ENCODE measurements around the gene HP. TPM values are rescaled to one million over a fixed set of nuclear protein-coding genes. Genes with fewer than 3 reads are reported as not detected.

HP gene
- total and polyA plus RNA-seq, 2 of the 13 experiments (the other 11 are each of a cell fraction or from before 2014, with no cell fraction given): 387 to 524 TPM

DNA sequence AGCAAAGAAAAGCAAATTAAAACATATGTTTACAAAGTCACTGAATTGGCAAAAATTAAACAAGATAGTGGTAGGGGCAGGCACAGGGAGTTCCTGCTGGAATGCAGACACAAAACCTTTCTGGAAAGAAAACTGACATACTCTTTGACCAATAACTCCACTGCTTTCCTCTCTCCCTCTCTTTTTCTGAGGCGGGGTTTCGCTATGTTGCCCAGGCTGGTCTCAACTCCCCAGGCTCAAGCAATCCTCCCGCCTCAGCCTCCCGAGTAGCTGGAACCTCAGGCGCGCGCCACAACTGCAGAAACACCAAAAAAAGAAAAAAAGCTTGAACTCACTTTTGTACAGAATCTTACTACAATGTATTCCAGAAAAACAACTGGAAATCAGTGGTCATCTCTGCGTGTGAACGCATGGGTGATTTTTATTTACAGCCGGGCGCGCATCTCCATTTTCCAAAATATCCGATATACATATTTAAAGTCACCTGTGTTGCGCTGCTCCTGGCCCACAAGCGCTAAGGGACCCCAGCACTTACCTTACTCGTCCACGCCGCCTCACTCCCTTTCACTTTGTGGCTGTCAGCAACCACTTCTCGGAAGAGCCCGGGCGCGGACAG is 38.6 kb downstream of the HP start (continued):
- no peak for TF ChIP-seq ZNF563 (CRISPR knock-in tag; IDR thresholded peaks at IDR 0.05)
- TF ChIP-seq, protein P1, sequence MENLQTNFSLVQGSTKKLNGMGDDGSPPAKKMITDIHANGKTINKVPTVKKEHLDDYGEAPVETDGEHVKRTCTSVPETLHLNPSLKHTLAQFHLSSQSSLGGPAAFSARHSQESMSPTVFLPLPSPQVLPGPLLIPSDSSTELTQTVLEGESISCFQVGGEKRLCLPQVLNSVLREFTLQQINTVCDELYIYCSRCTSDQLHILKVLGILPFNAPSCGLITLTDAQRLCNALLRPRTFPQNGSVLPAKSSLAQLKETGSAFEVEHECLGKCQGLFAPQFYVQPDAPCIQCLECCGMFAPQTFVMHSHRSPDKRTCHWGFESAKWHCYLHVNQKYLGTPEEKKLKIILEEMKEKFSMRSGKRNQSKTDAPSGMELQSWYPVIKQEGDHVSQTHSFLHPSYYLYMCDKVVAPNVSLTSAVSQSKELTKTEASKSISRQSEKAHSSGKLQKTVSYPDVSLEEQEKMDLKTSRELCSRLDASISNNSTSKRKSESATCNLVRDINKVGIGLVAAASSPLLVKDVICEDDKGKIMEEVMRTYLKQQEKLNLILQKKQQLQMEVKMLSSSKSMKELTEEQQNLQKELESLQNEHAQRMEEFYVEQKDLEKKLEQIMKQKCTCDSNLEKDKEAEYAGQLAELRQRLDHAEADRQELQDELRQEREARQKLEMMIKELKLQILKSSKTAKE (CRISPR knock-in tag; IDR thresholded peaks at IDR 0.05; ENCODE audit: borderline replicate concordance): no peak
- TF ChIP-seq, protein P2, sequence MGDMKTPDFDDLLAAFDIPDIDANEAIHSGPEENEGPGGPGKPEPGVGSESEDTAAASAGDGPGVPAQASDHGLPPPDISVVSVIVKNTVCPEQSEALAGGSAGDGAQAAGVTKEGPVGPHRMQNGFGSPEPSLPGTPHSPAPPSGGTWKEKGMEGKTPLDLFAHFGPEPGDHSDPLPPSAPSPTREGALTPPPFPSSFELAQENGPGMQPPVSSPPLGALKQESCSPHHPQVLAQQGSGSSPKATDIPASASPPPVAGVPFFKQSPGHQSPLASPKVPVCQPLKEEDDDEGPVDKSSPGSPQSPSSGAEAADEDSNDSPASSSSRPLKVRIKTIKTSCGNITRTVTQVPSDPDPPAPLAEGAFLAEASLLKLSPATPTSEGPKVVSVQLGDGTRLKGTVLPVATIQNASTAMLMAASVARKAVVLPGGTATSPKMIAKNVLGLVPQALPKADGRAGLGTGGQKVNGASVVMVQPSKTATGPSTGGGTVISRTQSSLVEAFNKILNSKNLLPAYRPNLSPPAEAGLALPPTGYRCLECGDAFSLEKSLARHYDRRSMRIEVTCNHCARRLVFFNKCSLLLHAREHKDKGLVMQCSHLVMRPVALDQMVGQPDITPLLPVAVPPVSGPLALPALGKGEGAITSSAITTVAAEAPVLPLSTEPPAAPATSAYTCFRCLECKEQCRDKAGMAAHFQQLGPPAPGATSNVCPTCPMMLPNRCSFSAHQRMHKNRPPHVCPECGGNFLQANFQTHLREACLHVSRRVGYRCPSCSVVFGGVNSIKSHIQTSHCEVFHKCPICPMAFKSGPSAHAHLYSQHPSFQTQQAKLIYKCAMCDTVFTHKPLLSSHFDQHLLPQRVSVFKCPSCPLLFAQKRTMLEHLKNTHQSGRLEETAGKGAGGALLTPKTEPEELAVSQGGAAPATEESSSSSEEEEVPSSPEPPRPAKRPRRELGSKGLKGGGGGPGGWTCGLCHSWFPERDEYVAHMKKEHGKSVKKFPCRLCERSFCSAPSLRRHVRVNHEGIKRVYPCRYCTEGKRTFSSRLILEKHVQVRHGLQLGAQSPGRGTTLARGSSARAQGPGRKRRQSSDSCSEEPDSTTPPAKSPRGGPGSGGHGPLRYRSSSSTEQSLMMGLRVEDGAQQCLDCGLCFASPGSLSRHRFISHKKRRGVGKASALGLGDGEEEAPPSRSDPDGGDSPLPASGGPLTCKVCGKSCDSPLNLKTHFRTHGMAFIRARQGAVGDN (CRISPR knock-in tag; IDR thresholded peaks at IDR 0.05): no peak
- TF ChIP-seq GATAD1 (CRISPR knock-in tag; IDR thresholded peaks at IDR 0.05): no peak
- TF ChIP-seq ZSCAN20 (CRISPR knock-in tag; IDR thresholded peaks at IDR 0.05; ENCODE audit: borderline replicate concordance): no peak
- TF ChIP-seq, protein P3, sequence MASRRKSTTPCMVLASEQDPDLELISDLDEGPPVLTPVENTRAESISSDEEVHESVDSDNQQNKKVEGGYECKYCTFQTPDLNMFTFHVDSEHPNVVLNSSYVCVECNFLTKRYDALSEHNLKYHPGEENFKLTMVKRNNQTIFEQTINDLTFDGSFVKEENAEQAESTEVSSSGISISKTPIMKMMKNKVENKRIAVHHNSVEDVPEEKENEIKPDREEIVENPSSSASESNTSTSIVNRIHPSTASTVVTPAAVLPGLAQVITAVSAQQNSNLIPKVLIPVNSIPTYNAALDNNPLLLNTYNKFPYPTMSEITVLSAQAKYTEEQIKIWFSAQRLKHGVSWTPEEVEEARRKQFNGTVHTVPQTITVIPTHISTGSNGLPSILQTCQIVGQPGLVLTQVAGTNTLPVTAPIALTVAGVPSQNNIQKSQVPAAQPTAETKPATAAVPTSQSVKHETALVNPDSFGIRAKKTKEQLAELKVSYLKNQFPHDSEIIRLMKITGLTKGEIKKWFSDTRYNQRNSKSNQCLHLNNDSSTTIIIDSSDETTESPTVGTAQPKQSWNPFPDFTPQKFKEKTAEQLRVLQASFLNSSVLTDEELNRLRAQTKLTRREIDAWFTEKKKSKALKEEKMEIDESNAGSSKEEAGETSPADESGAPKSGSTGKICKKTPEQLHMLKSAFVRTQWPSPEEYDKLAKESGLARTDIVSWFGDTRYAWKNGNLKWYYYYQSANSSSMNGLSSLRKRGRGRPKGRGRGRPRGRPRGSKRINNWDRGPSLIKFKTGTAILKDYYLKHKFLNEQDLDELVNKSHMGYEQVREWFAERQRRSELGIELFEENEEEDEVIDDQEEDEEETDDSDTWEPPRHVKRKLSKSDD (CRISPR knock-in tag; IDR thresholded peaks at IDR 0.05; ENCODE audit: low read depth): no peak
- no peak for TF ChIP-seq SP1 (IDR thresholded peaks at IDR 0.05)
- no peak for TF ChIP-seq SP1 (CRISPR knock-in tag; IDR thresholded peaks at IDR 0.05)
- TF ChIP-seq HHEX (CRISPR knock-in tag; IDR thresholded peaks at IDR 0.05): no peak
- TF ChIP-seq, protein P4, sequence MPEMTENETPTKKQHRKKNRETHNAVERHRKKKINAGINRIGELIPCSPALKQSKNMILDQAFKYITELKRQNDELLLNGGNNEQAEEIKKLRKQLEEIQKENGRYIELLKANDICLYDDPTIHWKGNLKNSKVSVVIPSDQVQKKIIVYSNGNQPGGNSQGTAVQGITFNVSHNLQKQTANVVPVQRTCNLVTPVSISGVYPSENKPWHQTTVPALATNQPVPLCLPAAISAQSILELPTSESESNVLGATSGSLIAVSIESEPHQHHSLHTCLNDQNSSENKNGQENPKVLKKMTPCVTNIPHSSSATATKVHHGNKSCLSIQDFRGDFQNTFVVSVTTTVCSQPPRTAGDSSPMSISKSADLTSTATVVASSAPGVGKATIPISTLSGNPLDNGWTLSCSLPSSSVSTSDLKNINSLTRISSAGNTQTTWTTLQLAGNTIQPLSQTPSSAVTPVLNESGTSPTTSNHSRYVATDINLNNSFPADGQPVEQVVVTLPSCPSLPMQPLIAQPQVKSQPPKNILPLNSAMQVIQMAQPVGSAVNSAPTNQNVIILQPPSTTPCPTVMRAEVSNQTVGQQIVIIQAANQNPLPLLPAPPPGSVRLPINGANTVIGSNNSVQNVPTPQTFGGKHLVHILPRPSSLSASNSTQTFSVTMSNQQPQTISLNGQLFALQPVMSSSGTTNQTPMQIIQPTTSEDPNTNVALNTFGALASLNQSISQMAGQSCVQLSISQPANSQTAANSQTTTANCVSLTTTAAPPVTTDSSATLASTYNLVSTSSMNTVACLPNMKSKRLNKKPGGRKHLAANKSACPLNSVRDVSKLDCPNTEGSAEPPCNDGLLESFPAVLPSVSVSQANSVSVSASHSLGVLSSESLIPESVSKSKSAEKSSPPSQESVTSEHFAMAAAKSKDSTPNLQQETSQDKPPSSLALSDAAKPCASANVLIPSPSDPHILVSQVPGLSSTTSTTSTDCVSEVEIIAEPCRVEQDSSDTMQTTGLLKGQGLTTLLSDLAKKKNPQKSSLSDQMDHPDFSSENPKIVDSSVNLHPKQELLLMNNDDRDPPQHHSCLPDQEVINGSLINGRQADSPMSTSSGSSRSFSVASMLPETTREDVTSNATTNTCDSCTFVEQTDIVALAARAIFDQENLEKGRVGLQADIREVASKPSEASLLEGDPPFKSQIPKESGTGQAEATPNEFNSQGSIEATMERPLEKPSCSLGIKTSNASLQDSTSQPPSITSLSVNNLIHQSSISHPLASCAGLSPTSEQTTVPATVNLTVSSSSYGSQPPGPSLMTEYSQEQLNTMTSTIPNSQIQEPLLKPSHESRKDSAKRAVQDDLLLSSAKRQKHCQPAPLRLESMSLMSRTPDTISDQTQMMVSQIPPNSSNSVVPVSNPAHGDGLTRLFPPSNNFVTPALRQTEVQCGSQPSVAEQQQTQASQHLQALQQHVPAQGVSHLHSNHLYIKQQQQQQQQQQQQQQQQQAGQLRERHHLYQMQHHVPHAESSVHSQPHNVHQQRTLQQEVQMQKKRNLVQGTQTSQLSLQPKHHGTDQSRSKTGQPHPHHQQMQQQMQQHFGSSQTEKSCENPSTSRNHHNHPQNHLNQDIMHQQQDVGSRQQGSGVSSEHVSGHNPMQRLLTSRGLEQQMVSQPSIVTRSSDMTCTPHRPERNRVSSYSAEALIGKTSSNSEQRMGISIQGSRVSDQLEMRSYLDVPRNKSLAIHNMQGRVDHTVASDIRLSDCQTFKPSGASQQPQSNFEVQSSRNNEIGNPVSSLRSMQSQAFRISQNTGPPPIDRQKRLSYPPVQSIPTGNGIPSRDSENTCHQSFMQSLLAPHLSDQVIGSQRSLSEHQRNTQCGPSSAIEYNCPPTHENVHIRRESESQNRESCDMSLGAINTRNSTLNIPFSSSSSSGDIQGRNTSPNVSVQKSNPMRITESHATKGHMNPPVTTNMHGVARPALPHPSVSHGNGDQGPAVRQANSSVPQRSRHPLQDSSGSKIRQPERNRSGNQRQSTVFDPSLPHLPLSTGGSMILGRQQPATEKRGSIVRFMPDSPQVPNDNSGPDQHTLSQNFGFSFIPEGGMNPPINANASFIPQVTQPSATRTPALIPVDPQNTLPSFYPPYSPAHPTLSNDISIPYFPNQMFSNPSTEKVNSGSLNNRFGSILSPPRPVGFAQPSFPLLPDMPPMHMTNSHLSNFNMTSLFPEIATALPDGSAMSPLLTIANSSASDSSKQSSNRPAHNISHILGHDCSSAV (CRISPR knock-in tag; IDR thresholded peaks at IDR 0.05; ENCODE audit: borderline replicate concordance): no peak
- TF ChIP-seq ZNF34 (CRISPR knock-in tag; IDR thresholded peaks at IDR 0.05; ENCODE audit: borderline replicate concordance): peak; percentile 85; the same call in 1 of the 2 replicates

Data from HepG2 (cell line).